ENCODE data around the gene ARHGAP35. TPM values are rescaled to one million over a fixed set of nuclear protein-coding genes. Genes with fewer than 3 reads are reported as not detected.

The ARHGAP35 gene
- total RNA-seq, 1 donor from 2014 or later: 57.9 TPM

DNA sequence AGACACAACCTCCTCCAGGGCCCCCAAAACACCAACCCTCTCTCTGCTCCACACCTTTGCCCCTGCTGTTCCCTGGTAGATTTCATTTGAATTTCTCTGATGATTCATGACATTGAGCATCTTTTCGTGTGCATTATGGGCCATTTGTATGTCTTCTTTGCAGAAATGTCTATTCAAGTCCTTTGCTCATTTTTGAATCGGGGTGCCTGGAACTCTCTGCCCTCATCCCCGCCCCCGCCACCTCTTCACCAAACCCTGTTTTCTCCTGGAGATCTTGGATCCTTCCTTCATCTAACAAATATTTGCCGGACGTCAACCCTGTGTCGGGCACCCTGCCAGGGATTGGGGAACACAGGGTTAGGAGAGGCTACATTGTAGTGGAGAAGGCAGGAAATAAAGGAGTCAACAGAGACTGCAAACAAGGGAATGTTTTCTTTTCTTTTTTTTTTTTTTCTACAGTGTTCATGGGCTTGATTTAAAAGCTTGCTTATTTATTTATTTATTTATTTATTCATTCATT lies 46.9 kb upstream of the ARHGAP35 start:
- Mint-ChIP-seq H3K36me3 (ENCODE audit: low read depth, unreplicated experiment) (peaks cover 2% of the 10 kb centered on the region), H3K27ac (ENCODE audit: unreplicated experiment) (no peak overlapping the region), H3K4me3 (ENCODE audit: unreplicated experiment) (no peak overlapping the region), H3K9me3 (ENCODE audit: unreplicated experiment) (no peaks in the 10 kb centered on the region), H3K27me3 (ENCODE audit: low read depth, unreplicated experiment) (peaks cover 6% of the 10 kb centered on the region), H3K4me1 (ENCODE audit: low read depth, unreplicated experiment) (peaks cover 7% of the 10 kb centered on the region)
- Histone ChIP-seq H4K20me1 (ENCODE audit: insufficient read depth, low read length) (no peaks in the 10 kb centered on the region), H2AFZ (ENCODE audit: low read depth, low read length) (no peak overlapping the region), H3K4me3 (ENCODE audit: insufficient read depth, low read depth, low read length) (no peak overlapping the region), H3K27me3 (ENCODE audit: insufficient read depth, low read length) (no peaks in the 10 kb centered on the region), H3K79me2 (ENCODE audit: insufficient read depth, low read length) (no peaks in the 10 kb centered on the region), H3K36me3 (ENCODE audit: insufficient read depth, low read length) (no peaks in the 10 kb centered on the region), H3K27ac (ENCODE audit: low read depth, low read length) (no peak overlapping the region), H3K9ac (ENCODE audit: low read length) (no peak overlapping the region), H3K4me1 (ENCODE audit: insufficient read depth, low read length) (peaks cover 7% of the 10 kb centered on the region), H3K9me3 (ENCODE audit: insufficient read depth, low read depth, low read length) (no peaks in the 10 kb centered on the region), H3K4me2 (ENCODE audit: low read length) (peak overlapping the region; percentile 39)
- TF ChIP-seq EZH2 (IDR thresholded peaks at IDR 0.05; ENCODE audit: insufficient read depth, low read length): no peak
- TF ChIP-seq, protein P1, sequence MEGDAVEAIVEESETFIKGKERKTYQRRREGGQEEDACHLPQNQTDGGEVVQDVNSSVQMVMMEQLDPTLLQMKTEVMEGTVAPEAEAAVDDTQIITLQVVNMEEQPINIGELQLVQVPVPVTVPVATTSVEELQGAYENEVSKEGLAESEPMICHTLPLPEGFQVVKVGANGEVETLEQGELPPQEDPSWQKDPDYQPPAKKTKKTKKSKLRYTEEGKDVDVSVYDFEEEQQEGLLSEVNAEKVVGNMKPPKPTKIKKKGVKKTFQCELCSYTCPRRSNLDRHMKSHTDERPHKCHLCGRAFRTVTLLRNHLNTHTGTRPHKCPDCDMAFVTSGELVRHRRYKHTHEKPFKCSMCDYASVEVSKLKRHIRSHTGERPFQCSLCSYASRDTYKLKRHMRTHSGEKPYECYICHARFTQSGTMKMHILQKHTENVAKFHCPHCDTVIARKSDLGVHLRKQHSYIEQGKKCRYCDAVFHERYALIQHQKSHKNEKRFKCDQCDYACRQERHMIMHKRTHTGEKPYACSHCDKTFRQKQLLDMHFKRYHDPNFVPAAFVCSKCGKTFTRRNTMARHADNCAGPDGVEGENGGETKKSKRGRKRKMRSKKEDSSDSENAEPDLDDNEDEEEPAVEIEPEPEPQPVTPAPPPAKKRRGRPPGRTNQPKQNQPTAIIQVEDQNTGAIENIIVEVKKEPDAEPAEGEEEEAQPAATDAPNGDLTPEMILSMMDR (IDR thresholded peaks at IDR 0.05; ENCODE audit: insufficient read depth, low read depth, low read length): no peak
- FAIRE-seq (no peak), DNase-seq (ENCODE audit: low read depth) (peak; percentile 16)

DNA sequence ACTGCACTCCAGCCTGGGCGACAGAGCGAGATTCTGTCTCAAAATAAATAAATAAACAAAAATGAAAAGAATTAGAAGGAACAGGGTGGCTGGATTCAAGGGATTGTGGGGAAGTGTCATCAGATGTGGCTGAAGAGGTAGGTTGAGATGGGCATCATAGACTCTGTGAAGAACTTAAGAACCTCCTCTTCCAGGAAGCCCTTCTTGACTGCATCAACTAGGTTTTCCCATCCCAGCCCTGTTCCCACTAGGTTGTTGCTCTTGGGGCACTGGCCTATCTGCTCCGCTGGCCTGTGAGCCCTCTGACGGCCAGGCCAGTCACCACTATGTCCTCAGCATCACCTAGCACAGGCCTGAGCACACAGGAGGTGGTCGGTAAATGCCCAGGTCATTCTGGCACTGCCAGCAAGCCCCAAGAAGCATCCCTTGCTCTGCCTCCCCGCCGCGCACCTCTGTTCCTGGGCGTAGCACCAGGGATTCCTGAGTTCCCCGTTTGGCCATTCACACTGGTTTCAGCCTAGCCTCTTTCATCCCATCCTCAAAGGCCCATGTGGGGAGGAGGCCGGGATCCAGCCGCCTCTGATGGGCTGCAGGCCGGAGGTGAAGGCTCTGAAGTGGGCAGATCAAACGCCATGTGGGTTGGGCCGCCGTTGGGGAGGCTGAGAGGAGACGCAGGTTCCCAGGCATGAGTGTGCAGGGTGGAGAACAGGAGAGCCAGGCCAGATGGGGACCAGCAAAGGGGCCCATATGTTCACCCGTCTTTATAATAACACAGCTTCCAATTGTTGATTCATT lies 44.8 kb upstream of the ARHGAP35 start:
- Histone ChIP-seq H4K20me1 (ENCODE audit: insufficient read depth, low read length) (no peaks in the 10 kb centered on the region), H3K36me3 (ENCODE audit: insufficient read depth, low read length) (no peaks in the 10 kb centered on the region), H2AFZ (ENCODE audit: low read depth, low read length) (no peak overlapping the region), H3K79me2 (ENCODE audit: insufficient read depth, low read length) (no peaks in the 10 kb centered on the region), H3K27me3 (ENCODE audit: insufficient read depth, low read length) (no peaks in the 10 kb centered on the region), H3K27ac (ENCODE audit: low read depth, low read length) (no peak overlapping the region), H3K9me3 (ENCODE audit: insufficient read depth, low read depth, low read length) (no peaks in the 10 kb centered on the region), H3K4me1 (ENCODE audit: insufficient read depth, low read length) (peaks cover 7% of the 10 kb centered on the region), H3K4me3 (ENCODE audit: insufficient read depth, low read depth, low read length) (no peak overlapping the region), H3K9ac (ENCODE audit: low read length) (no peak overlapping the region), H3K4me2 (ENCODE audit: low read length) (no peak overlapping the region)
- Mint-ChIP-seq H3K9me3 (ENCODE audit: unreplicated experiment) (no peaks in the 10 kb centered on the region), H3K27ac (ENCODE audit: unreplicated experiment) (no peak overlapping the region), H3K4me3 (ENCODE audit: unreplicated experiment) (no peak overlapping the region), H3K36me3 (ENCODE audit: low read depth, unreplicated experiment) (peaks cover 2% of the 10 kb centered on the region), H3K4me1 (ENCODE audit: low read depth, unreplicated experiment) (peaks cover 13% of the 10 kb centered on the region), H3K27me3 (ENCODE audit: low read depth, unreplicated experiment) (peaks cover 6% of the 10 kb centered on the region)
- DNase-seq (ENCODE audit: low read depth): no peak
- TF ChIP-seq, protein P1 (IDR thresholded peaks at IDR 0.05; ENCODE audit: insufficient read depth, low read depth, low read length): no peak
- TF ChIP-seq EZH2 (IDR thresholded peaks at IDR 0.05; ENCODE audit: insufficient read depth, low read length): no peak
- FAIRE-seq: no peak

DNA sequence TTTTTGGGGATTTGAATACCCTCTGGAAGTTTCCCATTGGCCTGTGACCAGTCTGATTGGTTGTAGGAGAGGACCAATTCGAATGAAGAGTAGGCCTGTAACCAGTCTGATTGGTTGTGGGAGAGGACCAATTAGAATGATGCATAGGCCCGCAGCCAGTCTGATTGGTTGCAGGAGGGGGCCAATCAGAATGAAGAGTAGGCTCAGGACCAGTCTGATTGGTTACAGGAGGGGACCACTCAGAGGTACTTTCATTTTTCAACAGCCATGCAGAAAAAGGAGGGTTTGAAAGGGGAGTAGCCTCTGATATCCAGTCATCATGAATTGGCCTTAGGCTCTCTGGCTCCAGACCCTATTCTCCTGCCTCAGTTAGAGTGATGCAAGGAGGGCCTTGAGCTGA lies 42.0 kb upstream of the ARHGAP35 start:
- Histone ChIP-seq H3K4me3 (ENCODE audit: insufficient read depth, low read depth, low read length) (no peak overlapping the region), H2AFZ (ENCODE audit: low read depth, low read length) (no peak overlapping the region), H3K36me3 (ENCODE audit: insufficient read depth, low read length) (no peaks in the 10 kb centered on the region), H3K9me3 (ENCODE audit: insufficient read depth, low read depth, low read length) (no peaks in the 10 kb centered on the region), H3K27ac (ENCODE audit: low read depth, low read length) (no peak overlapping the region), H3K79me2 (ENCODE audit: insufficient read depth, low read length) (no peaks in the 10 kb centered on the region), H3K4me1 (ENCODE audit: insufficient read depth, low read length) (peaks cover 3% of the 10 kb centered on the region), H3K27me3 (ENCODE audit: insufficient read depth, low read length) (no peaks in the 10 kb centered on the region), H3K9ac (ENCODE audit: low read length) (no peak overlapping the region), H3K4me2 (ENCODE audit: low read length) (no peak overlapping the region), H4K20me1 (ENCODE audit: insufficient read depth, low read length) (no peaks in the 10 kb centered on the region)
- H3K27me3 Mint-ChIP-seq (ENCODE audit: low read depth, unreplicated experiment): peaks cover 6% of the 10 kb centered on the region
- H3K4me3 Mint-ChIP-seq (ENCODE audit: unreplicated experiment): no peak overlapping the region
- TF ChIP-seq EZH2 (IDR thresholded peaks at IDR 0.05; ENCODE audit: insufficient read depth, low read length): no peak
- no peaks in the 10 kb centered on the region for H3K9me3 Mint-ChIP-seq (ENCODE audit: unreplicated experiment)
- H3K36me3 Mint-ChIP-seq (ENCODE audit: low read depth, unreplicated experiment): peaks cover 2% of the 10 kb centered on the region
- H3K4me1 Mint-ChIP-seq (ENCODE audit: low read depth, unreplicated experiment): peaks cover 9% of the 10 kb centered on the region
- H3K27ac Mint-ChIP-seq (ENCODE audit: unreplicated experiment): no peak overlapping the region
- DNase-seq (ENCODE audit: low read depth) (no peak), FAIRE-seq (no peak)

Measured in astrocyte (in vitro differentiated cells and primary cell).